Urinary bladder (tissue), 4 donors: ENCODE results near the gene PRICKLE2. TPM values are rescaled to one million over a fixed set of nuclear protein-coding genes. Genes with fewer than 3 reads are reported as not detected.
"Not testable (repeated sequence)": the region's sequence is repeated elsewhere in the genome, so short reads cannot be mapped to it uniquely, and the experiment has no call there.

Experiments used
- DNase-seq: peaks from one replicate; pipeline ENCODE4 v3.0.0-alpha.2; 2015; ENCODE audit errors: extremely low spot score
- H3K27ac ChIP-seq: one replicate; pipeline ENCODE4 v1.5.1; 2013; ENCODE audit warnings: low read depth, mild to moderate bottlenecking, moderate library complexity
- H3K36me3 ChIP-seq: one replicate; pipeline ENCODE4 v1.6.1; 2013; ENCODE audit warnings: mild to moderate bottlenecking, moderate library complexity; ENCODE audit not compliant: insufficient read depth
- H3K4me1 ChIP-seq: one replicate; pipeline ENCODE4 v1.6.1; 2013; ENCODE audit warnings: mild to moderate bottlenecking, moderate library complexity; ENCODE audit not compliant: insufficient read depth
- H3K4me3 ChIP-seq: one replicate; pipeline ENCODE4 v1.5.1; 2013; ENCODE audit warnings: low read depth, low read length
- WGBS: extraction: QIAGEN DNeasy Blood & Tissue Kit; methylation state at CpG from one replicate; pipeline ENCODE4 v1.1.7; 2013; 5-methylcytosine and 5-hydroxymethylcytosine counted together
- polyA plus RNA-seq: library from polyadenylated mRNA; stranded (reverse); fragments of 200-250 nt; gene quantifications from one replicate; pipeline ENCODE4 v1.2.3, GENCODE V29; 2013
- total RNA-seq: library from RNA; depleted of rRNA; stranded (reverse); fragments of >200 nt; gene quantifications from one replicate; pipeline ENCODE4 v1.2.3, GENCODE V29; 2014
- donor health status: healthy with polysubstance abuse.
- donor health status: healthy.

PRICKLE2 gene
- total and polyA plus RNA-seq, 2 donors: 22.4 to 89.7 TPM

GRCh38 chr3:64104691-64105111 is 120.6 kb downstream of the PRICKLE2 start:
- no peak overlapping the region for H3K4me3 ChIP-seq
- no peak overlapping the region for H3K27ac ChIP-seq
- no peaks in the 10 kb centered on the region for H3K4me1 ChIP-seq
- 45% methylated on average over 3 of the region's 3 CpGs for WGBS
- no peaks in the 10 kb centered on the region for H3K36me3 ChIP-seq
- DNase-seq: no peak

DNA sequence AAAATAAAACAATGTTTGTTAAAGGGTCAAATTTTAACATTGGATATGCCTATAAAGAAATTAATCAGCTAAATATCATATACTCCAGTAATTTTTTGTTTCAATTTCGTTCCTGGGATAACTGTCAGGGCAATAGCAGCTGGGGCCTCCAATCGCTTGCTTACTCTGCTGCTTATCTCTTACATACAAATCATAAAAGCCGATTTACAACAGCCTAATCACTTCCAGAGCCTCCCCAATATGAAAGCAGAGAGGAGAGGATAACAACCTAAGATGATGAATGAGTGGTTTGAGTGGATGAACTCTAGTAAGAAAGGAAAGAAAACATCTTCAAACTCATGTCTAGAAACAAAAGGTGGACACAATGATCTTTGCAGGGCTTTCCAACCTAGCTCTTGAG is 121.3 kb downstream of the PRICKLE2 start:
- H3K27ac ChIP-seq: no peak overlapping the region
- 35% methylated on average over 3 of the region's 3 CpGs for WGBS
- no peaks in the 10 kb centered on the region for H3K4me1 ChIP-seq

DNA sequence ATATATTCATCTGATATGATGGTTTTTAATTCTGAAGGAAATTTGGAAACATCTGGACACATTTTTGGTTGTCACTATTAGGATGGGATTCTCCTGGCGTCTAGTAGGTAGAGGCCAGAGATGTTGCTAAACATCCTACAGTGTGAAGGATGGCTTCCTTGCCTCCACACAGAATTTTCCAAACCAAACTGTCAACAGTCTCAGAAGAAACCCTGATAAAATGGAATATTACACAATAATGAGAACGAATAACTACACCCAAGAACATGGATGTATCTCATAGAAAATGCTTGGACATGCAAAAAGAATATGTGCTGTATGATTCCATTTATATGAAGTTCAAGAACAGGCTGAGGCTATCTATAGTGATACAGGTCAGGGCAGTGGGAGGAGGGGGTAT is 122.1 kb downstream of the PRICKLE2 start:
- DNase-seq: no peak
- Histone ChIP-seq H3K27ac (no peak overlapping the region), H3K4me1 (no peaks in the 10 kb centered on the region), H3K36me3 (no peaks in the 10 kb centered on the region), H3K4me3 (no peak overlapping the region)
- WGBS: 90% methylated on average over 2 of the region's 2 CpGs

More for the DNA sequence above, 121.3 kb downstream of the PRICKLE2 start:
- no peaks in the 10 kb centered on the region for H3K36me3 ChIP-seq
- H3K4me3 ChIP-seq: no peak overlapping the region
- DNase-seq: no peak

DNA sequence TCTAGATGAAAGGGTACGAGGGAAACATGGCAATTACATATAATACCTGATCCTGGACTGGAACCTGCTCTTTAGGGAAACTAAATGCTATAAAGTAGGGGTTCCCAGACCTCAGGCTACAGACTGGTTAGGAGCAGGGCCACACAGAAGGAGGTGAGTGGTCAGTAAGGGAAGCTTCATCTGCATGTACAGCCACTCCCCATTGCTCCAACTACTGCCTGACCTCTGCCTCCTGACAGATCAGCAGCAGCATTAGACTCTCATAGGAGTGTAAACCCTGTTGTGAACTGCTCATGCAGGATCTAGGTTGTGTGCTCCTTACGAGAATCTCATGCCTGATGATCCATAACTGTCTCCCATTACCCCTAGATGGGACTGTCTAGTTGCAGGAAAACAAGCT is 123.1 kb downstream of the PRICKLE2 start:
- Histone ChIP-seq H3K4me1 (no peaks in the 10 kb centered on the region), H3K27ac (no peak overlapping the region), H3K4me3 (no peak overlapping the region), H3K36me3 (no peaks in the 10 kb centered on the region)
- WGBS: 97% methylated on average over 2 of the region's 2 CpGs
- DNase-seq: no peak

DNA sequence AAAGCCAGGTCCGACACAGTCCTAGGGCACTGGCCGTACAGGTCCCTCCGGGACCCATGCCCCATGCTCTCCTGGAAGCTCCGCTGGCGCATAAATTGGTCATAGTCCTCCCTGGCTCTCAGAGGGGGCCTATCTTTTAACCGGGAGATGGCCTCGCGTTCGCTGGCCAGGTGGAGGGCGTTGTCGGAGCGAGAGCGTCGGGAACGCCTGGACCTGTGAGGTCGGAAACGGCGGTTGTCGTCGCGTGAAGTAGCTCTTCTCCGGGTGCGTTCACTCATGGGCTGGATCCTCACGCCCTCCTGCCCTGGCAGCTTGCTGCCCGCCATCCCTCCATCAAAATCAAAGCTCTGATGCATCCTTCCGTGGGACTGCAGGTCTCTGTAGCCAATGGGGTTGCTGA is 126.0 kb downstream of the PRICKLE2 start:
- Histone ChIP-seq H3K4me1 (no peaks in the 10 kb centered on the region), H3K36me3 (no peaks in the 10 kb centered on the region), H3K4me3 (no peak overlapping the region), H3K27ac (no peak overlapping the region)
- no peak for DNase-seq
- WGBS: 97% methylated on average over 26 of the region's 26 CpGs

GRCh38 chr3:64098670-64099069 is 126.6 kb downstream of the PRICKLE2 start:
- DNase-seq: no peak
- WGBS: 88% methylated on average over 3 of the region's 3 CpGs
- Histone ChIP-seq H3K4me1 (no peaks in the 10 kb centered on the region), H3K36me3 (no peaks in the 10 kb centered on the region), H3K27ac (no peak overlapping the region), H3K4me3 (no peak overlapping the region)

DNA sequence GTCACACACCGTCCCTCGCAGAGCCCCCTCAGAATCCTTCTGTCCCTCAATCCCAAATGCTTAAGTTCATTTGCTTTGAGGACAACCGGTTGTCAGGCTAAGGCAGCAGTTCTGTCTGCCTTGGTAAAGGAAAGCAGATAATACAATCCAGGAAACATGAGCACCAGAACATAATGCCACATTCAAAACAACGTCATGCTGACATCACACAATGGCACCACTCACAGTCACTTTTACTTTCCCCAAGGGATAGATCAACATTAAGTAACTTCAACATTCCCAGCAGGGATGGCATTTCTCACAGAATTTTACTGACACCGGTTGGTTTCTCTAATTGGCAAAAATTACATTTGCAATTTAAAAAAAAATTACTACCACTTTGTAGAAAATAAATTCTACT is 127.3 kb downstream of the PRICKLE2 start:
- 79% methylated on average over 5 of the region's 5 CpGs for WGBS
- no peaks in the 10 kb centered on the region for H3K36me3 ChIP-seq
- H3K4me1 ChIP-seq: no peaks in the 10 kb centered on the region
- no peak for DNase-seq
- no peak overlapping the region for H3K4me3 ChIP-seq
- H3K27ac ChIP-seq: no peak overlapping the region

GRCh38 chr3:64095802-64096201 is 129.5 kb downstream of the PRICKLE2 start:
- WGBS: 92% methylated on average over 3 of the region's 3 CpGs
- H3K36me3 ChIP-seq: no peaks in the 10 kb centered on the region
- no peak overlapping the region for H3K27ac ChIP-seq
- no peak for DNase-seq
- no peaks in the 10 kb centered on the region for H3K4me1 ChIP-seq
- no peak overlapping the region for H3K4me3 ChIP-seq

GRCh38 chr3:64094713-64095079 is 130.6 kb downstream of the PRICKLE2 start:
- Histone ChIP-seq H3K4me1 (no peaks in the 10 kb centered on the region), H3K36me3 (no peaks in the 10 kb centered on the region), H3K27ac (no peak overlapping the region), H3K4me3 (no peak overlapping the region)
- 92% methylated on average over 2 of the region's 2 CpGs for WGBS
- DNase-seq: no peak

DNA sequence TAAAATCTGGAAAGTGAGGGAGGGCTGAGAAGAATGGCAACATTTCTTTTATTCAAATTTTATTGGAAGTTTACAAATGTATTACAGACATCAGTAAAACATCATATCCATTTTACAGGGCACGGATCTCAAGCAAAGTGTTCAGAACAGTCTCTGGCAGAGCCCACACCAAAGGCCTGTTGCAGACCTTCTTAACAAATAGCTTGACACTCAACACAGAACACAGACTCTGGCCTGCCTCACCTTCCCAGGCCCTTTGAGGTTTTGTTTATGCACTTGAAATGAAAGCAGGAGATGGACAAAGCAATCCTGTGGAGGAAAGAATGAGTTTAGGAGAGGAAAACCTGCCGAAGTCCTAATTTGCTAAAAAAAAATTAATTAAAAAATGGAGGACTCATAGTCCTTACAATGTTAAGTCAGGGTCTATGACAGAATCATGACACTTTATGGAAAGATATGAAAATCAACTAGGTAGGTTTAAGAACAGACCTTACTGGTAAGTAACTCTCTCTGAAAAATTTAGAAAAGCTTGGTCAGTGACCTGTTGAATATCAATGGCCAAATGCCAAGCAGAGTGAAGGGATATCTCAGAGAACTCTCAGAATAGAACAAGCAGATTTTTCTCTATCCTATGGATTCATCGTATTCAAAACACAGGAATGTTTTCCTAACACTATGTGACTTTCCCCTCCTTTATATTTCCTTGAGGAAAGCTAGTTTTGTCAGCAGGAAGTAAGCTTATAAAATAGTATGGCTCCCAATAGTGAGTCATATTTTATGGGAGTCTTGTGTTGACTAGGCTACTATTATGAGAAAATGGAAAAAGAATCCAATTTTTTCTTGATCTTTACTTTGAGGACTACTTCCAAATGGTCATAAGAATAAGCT is 131.2 kb downstream of the PRICKLE2 start:
- Histone ChIP-seq H3K27ac (no peak overlapping the region), H3K36me3 (no peaks in the 10 kb centered on the region), H3K4me1 (no peaks in the 10 kb centered on the region), H3K4me3 (no peak overlapping the region)
- DNase-seq: no peak
- WGBS: 65% methylated on average over 3 of the region's 3 CpGs

- H3K36me3 ChIP-seq: no peaks in the 10 kb centered on the region
- no peak for DNase-seq
- H3K4me3 ChIP-seq: no peak overlapping the region
- H3K4me1 ChIP-seq: no peaks in the 10 kb centered on the region
- no peak overlapping the region for H3K27ac ChIP-seq
Observed at GRCh38 chr3:64093211-64093610, 132.1 kb downstream of the PRICKLE2 start.

- 99% methylated on average over 1 of the region's 1 CpG for WGBS
- Histone ChIP-seq H3K36me3 (no peaks in the 10 kb centered on the region), H3K4me3 (no peak overlapping the region), H3K4me1 (no peaks in the 10 kb centered on the region), H3K27ac (no peak overlapping the region)
- DNase-seq: no peak
Observed at GRCh38 chr3:64091501-64091900, 133.8 kb downstream of the PRICKLE2 start.

- not testable (repeated sequence) for H3K27ac ChIP-seq, H3K4me1 ChIP-seq, H3K4me3 ChIP-seq, H3K36me3 ChIP-seq, DNase-seq
- WGBS: 46% methylated on average over 4 of the region's 4 CpGs
Observed at GRCh38 chr3:64089386-64089785, 135.9 kb downstream of the PRICKLE2 start.

DNA sequence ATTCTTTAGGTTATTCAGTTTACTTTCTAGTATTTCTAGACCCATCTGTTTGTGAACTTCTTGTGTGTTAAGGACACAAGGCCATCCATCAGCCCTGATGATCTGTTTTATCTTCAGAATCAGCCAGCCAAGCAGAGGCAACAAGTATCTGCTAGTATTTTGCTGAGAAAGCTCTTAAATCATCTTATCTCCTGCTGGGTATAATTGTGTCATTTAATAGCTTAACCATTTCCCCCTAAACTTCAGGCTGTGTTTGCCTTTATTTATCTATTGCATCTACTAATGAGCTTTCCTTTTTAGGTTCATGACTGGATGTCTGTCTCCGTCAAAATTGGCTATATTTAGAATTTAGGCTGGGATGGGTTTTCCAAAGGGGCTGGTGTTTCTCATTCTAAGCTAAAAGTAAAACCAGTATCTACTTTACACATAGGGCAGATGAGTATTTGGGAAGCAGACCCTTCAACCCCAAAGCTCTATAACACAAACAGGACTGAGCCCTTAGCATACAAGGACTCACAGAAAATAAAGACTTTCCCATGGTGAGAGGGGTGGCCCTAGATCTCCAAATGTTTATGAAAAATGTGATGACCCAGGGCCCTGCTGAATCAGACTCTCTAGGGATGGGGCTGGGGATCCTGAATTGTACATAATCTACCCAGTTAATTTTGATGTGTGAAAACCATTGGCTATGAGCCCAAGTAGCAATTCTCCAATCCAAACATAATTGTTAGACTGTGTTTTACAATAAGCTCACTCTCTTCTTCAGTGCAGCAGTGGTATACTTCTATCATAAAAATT is 136.7 kb downstream of the PRICKLE2 start:
- H3K4me3 ChIP-seq: no peak overlapping the region
- 27% methylated on average over 1 of the region's 1 CpG for WGBS
- H3K4me1 ChIP-seq: no peaks in the 10 kb centered on the region
- no peaks in the 10 kb centered on the region for H3K36me3 ChIP-seq
- DNase-seq: no peak
- H3K27ac ChIP-seq: no peak overlapping the region
